Measurements from ENCODE around the gene CMC2.

DNA sequence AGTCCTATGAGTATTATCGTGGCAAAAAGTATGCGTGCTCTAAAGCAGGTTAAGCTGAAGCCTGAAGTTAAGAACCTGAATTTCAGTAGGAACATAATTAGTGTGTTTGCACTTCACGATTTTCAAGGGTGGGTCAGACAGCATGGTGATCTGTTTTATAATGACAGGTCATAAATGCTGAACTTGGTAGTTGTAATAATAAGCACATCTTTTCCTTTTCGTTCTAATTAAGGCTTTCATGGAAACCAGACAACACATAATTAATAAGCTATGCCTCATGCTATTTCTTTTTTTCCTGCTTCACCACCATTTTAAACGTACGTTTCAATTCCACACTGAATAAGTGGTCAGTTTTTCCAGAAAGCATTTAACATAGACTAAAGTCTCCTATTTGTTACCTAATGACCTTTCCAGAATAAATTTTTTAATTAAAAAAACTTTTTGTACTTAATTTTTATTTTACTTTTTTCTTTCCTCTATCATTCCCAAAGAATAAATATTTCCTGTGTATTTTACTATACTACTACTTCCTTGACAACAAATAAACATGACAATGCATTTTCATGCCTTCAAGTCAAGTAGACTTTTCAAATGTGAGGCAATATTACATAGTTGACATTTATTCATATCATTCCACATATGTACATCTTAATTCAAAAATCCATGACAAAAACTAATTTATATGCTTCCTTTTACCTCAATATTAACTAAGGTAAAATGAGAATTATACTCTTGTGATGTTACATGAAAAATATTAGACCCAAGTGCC is 22.4 kb downstream of the CMC2 start:
- TF ChIP-seq, protein P1, sequence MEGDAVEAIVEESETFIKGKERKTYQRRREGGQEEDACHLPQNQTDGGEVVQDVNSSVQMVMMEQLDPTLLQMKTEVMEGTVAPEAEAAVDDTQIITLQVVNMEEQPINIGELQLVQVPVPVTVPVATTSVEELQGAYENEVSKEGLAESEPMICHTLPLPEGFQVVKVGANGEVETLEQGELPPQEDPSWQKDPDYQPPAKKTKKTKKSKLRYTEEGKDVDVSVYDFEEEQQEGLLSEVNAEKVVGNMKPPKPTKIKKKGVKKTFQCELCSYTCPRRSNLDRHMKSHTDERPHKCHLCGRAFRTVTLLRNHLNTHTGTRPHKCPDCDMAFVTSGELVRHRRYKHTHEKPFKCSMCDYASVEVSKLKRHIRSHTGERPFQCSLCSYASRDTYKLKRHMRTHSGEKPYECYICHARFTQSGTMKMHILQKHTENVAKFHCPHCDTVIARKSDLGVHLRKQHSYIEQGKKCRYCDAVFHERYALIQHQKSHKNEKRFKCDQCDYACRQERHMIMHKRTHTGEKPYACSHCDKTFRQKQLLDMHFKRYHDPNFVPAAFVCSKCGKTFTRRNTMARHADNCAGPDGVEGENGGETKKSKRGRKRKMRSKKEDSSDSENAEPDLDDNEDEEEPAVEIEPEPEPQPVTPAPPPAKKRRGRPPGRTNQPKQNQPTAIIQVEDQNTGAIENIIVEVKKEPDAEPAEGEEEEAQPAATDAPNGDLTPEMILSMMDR (IDR thresholded peaks at IDR 0.05), result no peak
- no peak for TF ChIP-seq POLR2AphosphoS5 (IDR thresholded peaks at IDR 0.05)

Data from esophagus muscularis mucosa (tissue), 3 donors.